Peyer's patch (tissue), 4 donors: Measurements from ENCODE around the gene GPC6.

ENCODE experiments used
- CTCF ChIP-seq, 6 experiments: fragments of 450-650 bp in 4 of 6; fragments of 200-600 bp in 2 of 6; sonication (generic) in 1 of 6; IDR thresholded peaks; one replicate each; pipeline ENCODE4 v1.5.1; 2017 to 2019; ENCODE audit warnings: antibody characterized with exemption in 6 of 6, mild to moderate bottlenecking in 3 of 6, moderate library complexity in 1 of 6
- POLR2A ChIP-seq, 2 donors: fragments of 450-650 bp; IDR thresholded peaks; one replicate each; pipeline ENCODE4 v1.5.1; 2017; ENCODE audit warnings: antibody characterized with exemption in 2 of 2, mild to moderate bottlenecking in 2 of 2, moderate library complexity in 2 of 2

DNA sequence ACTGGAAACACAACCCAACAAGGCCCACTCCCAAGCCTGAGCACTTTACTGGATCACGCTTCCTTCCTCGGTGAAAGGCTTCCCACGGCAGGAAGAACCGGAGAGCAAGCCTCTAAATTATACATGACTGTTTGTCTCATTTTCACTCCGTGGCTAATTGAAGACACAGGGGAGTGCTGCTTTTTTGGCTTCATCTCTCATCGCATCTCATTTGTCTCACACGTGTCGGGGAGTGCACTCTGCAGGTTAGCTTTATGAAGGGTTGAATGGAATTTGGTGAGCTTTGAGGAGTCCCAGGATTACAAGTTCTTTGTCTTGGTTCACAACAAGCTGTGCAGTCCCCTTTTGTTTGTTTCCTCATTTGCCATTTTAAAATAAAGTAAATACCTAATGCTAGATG lies 544.6 kb downstream of the GPC6 start:
- no peak for TF ChIP-seq CTCF (IDR thresholded peaks at IDR 0.05)
- TF ChIP-seq POLR2A (IDR thresholded peaks at IDR 0.05), result no peak
